HEK293 (cell line): ENCODE data around the gene IFNL2.

Experiments
- BCL11B ChIP-seq: fragments of 450-650 bp; formaldehyde crosslinking; IDR thresholded peaks from 2 replicates; pipeline ENCODE4 v1.5.1; 2016; ENCODE audit warnings: low read depth, missing biosample characterization, missing genetic modification characterization
- CTCF ChIP-seq: fragments of 450-650 bp; formaldehyde crosslinking; IDR thresholded peaks from 2 replicates; pipeline ENCODE4 v1.5.1; 2016; ENCODE audit warnings: missing biosample characterization, missing genetic modification characterization
- GLI2 ChIP-seq: fragments of 450-650 bp; formaldehyde crosslinking; IDR thresholded peaks from 2 replicates; pipeline ENCODE4; 2017; ENCODE audit warnings: missing biosample characterization, missing genetic modification characterization, low read depth, borderline replicate concordance
- HOXA7 ChIP-seq: sonication (generic); formaldehyde crosslinking; IDR thresholded peaks from 2 replicates; pipeline ENCODE4 v1.8.1; 2022; ENCODE audit warnings: missing genetic modification reagents, borderline replicate concordance
- KLF9 ChIP-seq: fragments of 450-650 bp; formaldehyde crosslinking; IDR thresholded peaks from 2 replicates; pipeline ENCODE4 v1.5.1; 2016; ENCODE audit warnings: missing biosample characterization, missing genetic modification characterization, low read depth
- ZBTB10 ChIP-seq: fragments of 450-650 bp; formaldehyde crosslinking; IDR thresholded peaks from 2 replicates; pipeline ENCODE4 v1.5.1; 2016; ENCODE audit warnings: missing biosample characterization, missing genetic modification characterization
- ZBTB26 ChIP-seq: fragments of 450-650 bp; formaldehyde crosslinking; optimal IDR thresholded peaks from 2 replicates; pipeline ENCODE3; 2016; ENCODE audit warnings: missing biosample characterization, mild to moderate bottlenecking, missing genetic modification characterization
- ZBTB7A ChIP-seq: fragments of 450-650 bp; formaldehyde crosslinking; IDR thresholded peaks from 2 replicates; pipeline ENCODE4 v1.5.1; 2016; ENCODE audit warnings: low read depth, missing biosample characterization, missing genetic modification characterization
- ZEB2 ChIP-seq: fragments of 450-650 bp; formaldehyde crosslinking; IDR thresholded peaks from 2 replicates; pipeline ENCODE4 v1.5.1; 2016; ENCODE audit warnings: missing biosample characterization, missing genetic modification characterization
- ZNF157 ChIP-seq: fragments of 450-650 bp; formaldehyde crosslinking; IDR thresholded peaks from 2 replicates; pipeline ENCODE4 v1.5.1; 2016; ENCODE audit warnings: missing biosample characterization, missing genetic modification characterization
- ZNF169 ChIP-seq: fragments of 450-650 bp; formaldehyde crosslinking; IDR thresholded peaks from 2 replicates; pipeline ENCODE4 v1.5.1; 2016; ENCODE audit warnings: missing biosample characterization, missing genetic modification characterization
- ZNF202 ChIP-seq: fragments of 450-650 bp; formaldehyde crosslinking; IDR thresholded peaks from 2 replicates; pipeline ENCODE4 v1.5.1; 2016; ENCODE audit warnings: missing biosample characterization, missing genetic modification characterization, borderline replicate concordance
- ZNF350 ChIP-seq: fragments of 450-650 bp; formaldehyde crosslinking; IDR thresholded peaks from 2 replicates; pipeline ENCODE4 v1.5.0; 2017; ENCODE audit warnings: missing biosample characterization, mild to moderate bottlenecking, missing genetic modification characterization
- ZNF354C ChIP-seq: fragments of 450-650 bp; formaldehyde crosslinking; IDR thresholded peaks from 2 replicates; pipeline ENCODE4 v1.5.1; 2016; ENCODE audit warnings: missing biosample characterization, missing genetic modification characterization, low read depth, borderline replicate concordance
- ZNF394 ChIP-seq: fragments of 450-650 bp; formaldehyde crosslinking; IDR thresholded peaks from 2 replicates; pipeline ENCODE4 v1.5.1; 2016; ENCODE audit warnings: missing biosample characterization, missing genetic modification characterization, mild to moderate bottlenecking, moderate library complexity, borderline replicate concordance
- ZNF501 ChIP-seq: fragments of 450-650 bp; formaldehyde crosslinking; IDR thresholded peaks from 2 replicates; pipeline ENCODE4 v1.5.1; 2016; ENCODE audit warnings: missing biosample characterization, missing genetic modification characterization
- ZNF518A ChIP-seq: fragments of 450-650 bp; formaldehyde crosslinking; conservative IDR thresholded peaks from 2 replicates; pipeline ENCODE4 v1.5.1; 2016; ENCODE audit warnings: low read depth, missing biosample characterization, missing genetic modification characterization
- ZNF610 ChIP-seq: fragments of 450-650 bp; formaldehyde crosslinking; IDR thresholded peaks from 2 replicates; pipeline ENCODE4 v1.5.1; 2016; ENCODE audit warnings: missing biosample characterization, missing genetic modification characterization, borderline replicate concordance
- ZNF660 ChIP-seq: fragments of 450-650 bp; IDR thresholded peaks from 2 replicates; pipeline ENCODE4 v1.5.1; 2018; ENCODE audit warnings: missing biosample characterization, mild to moderate bottlenecking, missing genetic modification characterization
- ZNF664 ChIP-seq: fragments of 450-650 bp; formaldehyde crosslinking; IDR thresholded peaks from 2 replicates; pipeline ENCODE4 v1.5.1; 2016; ENCODE audit warnings: missing biosample characterization, missing genetic modification characterization
- ZNF692 ChIP-seq: fragments of 450-650 bp; formaldehyde crosslinking; IDR thresholded peaks from 2 replicates; pipeline ENCODE4 v1.5.1; 2016; ENCODE audit warnings: missing biosample characterization, missing genetic modification characterization
- ZNF704 ChIP-seq: fragments of 450-650 bp; formaldehyde crosslinking; IDR thresholded peaks from 2 replicates; pipeline ENCODE4 v1.5.1; 2016; ENCODE audit warnings: missing biosample characterization, missing genetic modification characterization
- ZNF768 ChIP-seq: fragments of 450-650 bp; formaldehyde crosslinking; IDR thresholded peaks from 2 replicates; pipeline ENCODE4 v1.5.1; 2018; ENCODE audit warnings: missing biosample characterization, mild to moderate bottlenecking, missing genetic modification characterization
- ZSCAN30 ChIP-seq: fragments of 450-650 bp; IDR thresholded peaks from 2 replicates; pipeline ENCODE4 v1.5.1; 2018; ENCODE audit warnings: missing biosample characterization, mild to moderate bottlenecking, missing genetic modification characterization, moderate library complexity

Gene IFNL2

GRCh38 chr19:39304701-39305571 lies 36.7 kb downstream of the IFNL2 start (continued):
- TF ChIP-seq CTCF (tag by site-specific recombination) (no peak), ZNF169 (tag by site-specific recombination) (no peak), ZNF610 (tag by site-specific recombination) (no peak), KLF9 (tag by site-specific recombination) (no peak), ZNF350 (tag by site-specific recombination) (no peak), ZNF518A (tag by site-specific recombination) (no peak), ZNF692 (no peak), ZNF660 (tag by site-specific recombination) (no peak), ZNF664 (tag by site-specific recombination) (no peak; the same call in 1 of the 2 replicates), GLI2 (no peak), HOXA7 (CRISPR knock-in tag) (no peak), ZEB2 (tag by site-specific recombination) (no peak), ZNF157 (tag by site-specific recombination) (no peak), ZNF501 (tag by site-specific recombination) (0 out of 2 replicates have a peak, but pooled peaks have one; percentile 30), ZBTB26 (tag by site-specific recombination) (no peak), ZNF394 (tag by site-specific recombination) (no peak), ZNF704 (tag by site-specific recombination) (no peak), ZNF768 (tag by site-specific recombination) (peak; percentile 98; the same call in 1 of the 2 replicates), ZSCAN30 (tag by site-specific recombination) (no peak), BCL11B (tag by site-specific recombination) (no peak), ZNF202 (tag by site-specific recombination) (no peak), ZBTB10 (no peak), ZNF354C (tag by site-specific recombination) (no peak), ZBTB7A (tag by site-specific recombination) (no peak)
